OCI-LY7 (cell line): Measurements from ENCODE around the gene DNAL1. TPM values are rescaled to one million over a fixed set of nuclear protein-coding genes. Genes with fewer than 3 reads are reported as not detected.

ENCODE experiments used
- BruUV-seq: library from RNA; stranded (reverse); fragments of 400-500 nt; replicated peaks from 2 replicates; lab custom pipeline; 2021; lab: Mats Ljungman, UMichigan
- CTCF ChIA-PET: fragments of 300-600 bp; sonication (Branson Sonifier 250); formaldehyde crosslinking; loops from one replicate; lab custom pipeline; 2022; ENCODE audit warnings: antibody characterized with exemption; ENCODE audit not compliant: unreplicated experiment; lab: Charles Lee
- POLR2A ChIA-PET: fragments of 300-600 bp; sonication (Branson Sonifier 250); formaldehyde crosslinking; loops from one replicate; lab custom pipeline; 2022; ENCODE audit warnings: antibody characterized with exemption; lab: Charles Lee
- DNase-seq: peaks from one replicate; pipeline ENCODE4 v3.0.0-alpha.2; 2015; ENCODE audit warnings: low spot score
- H2AFZ ChIP-seq: fragments of 200-600 bp; sonication (generic), shearing (Covaris generic); 2 replicates; pipeline ENCODE4 v1.6.1; 2014; ENCODE audit warnings: mild to moderate bottlenecking, antibody characterized with exemption, low read length, moderate library complexity
- H3K27ac ChIP-seq: fragments of 200-600 bp; sonication (generic); 2 replicates; pipeline ENCODE4 v1.5.1; 2014; ENCODE audit warnings: mixed run types, low read depth, mild to moderate bottlenecking, moderate library complexity, low read length, inconsistent platforms; ENCODE audit not compliant: poor library complexity, severe bottlenecking
- H3K36me3 ChIP-seq: fragments of 200-600 bp; sonication (generic); 2 replicates; pipeline ENCODE4 v1.6.1; 2014; ENCODE audit warnings: mild to moderate bottlenecking, antibody characterized with exemption, low read length, moderate library complexity, mixed read lengths; ENCODE audit not compliant: insufficient read depth
- H3K4me1 ChIP-seq: fragments of 200-600 bp; sonication (generic); 2 replicates; pipeline ENCODE4 v1.5.1; 2014; ENCODE audit warnings: mild to moderate bottlenecking, low read length; ENCODE audit not compliant: insufficient read depth, poor library complexity, severe bottlenecking
- H3K4me2 ChIP-seq: fragments of 200-600 bp; sonication (generic); 2 replicates; pipeline ENCODE4 v1.6.1; 2014; ENCODE audit warnings: mild to moderate bottlenecking, low read length
- H3K4me3 ChIP-seq: fragments of 200-600 bp; sonication (generic); 2 replicates; pipeline ENCODE4 v1.5.1; 2014; ENCODE audit warnings: mild to moderate bottlenecking, low read depth, low read length; ENCODE audit not compliant: poor library complexity, severe bottlenecking
- H3K79me2 ChIP-seq: fragments of 200-600 bp; sonication (generic); 2 replicates; pipeline ENCODE4 v1.6.1; 2016; ENCODE audit warnings: low read depth, mild to moderate bottlenecking, low read length, moderate library complexity, mixed read lengths; ENCODE audit not compliant: insufficient read depth
- H3K9me2 ChIP-seq: fragments of 200-600 bp; sonication (generic); 2 replicates; pipeline ENCODE4 v1.6.1; 2016; ENCODE audit warnings: mild to moderate bottlenecking, low read length, mixed read lengths; ENCODE audit not compliant: insufficient read depth
- H3K9me3 ChIP-seq: fragments of 200-600 bp; sonication (generic); 2 replicates; pipeline ENCODE4 v1.6.1; 2014; ENCODE audit warnings: mild to moderate bottlenecking, mixed run types, low read length, mixed read lengths
- H4K20me1 ChIP-seq: fragments of 200-600 bp; sonication (generic); 2 replicates; pipeline ENCODE4 v1.6.1; 2014; ENCODE audit warnings: mild to moderate bottlenecking, antibody characterized with exemption, low read length, moderate library complexity, mixed read lengths; ENCODE audit not compliant: insufficient read depth
- EZH2phosphoT487 ChIP-seq: fragments of 200-600 bp; sonication (generic); IDR thresholded peaks from 2 replicates; pipeline ENCODE4 v1.6.1; 2018; ENCODE audit warnings: low read depth, borderline replicate concordance, mild to moderate bottlenecking, mixed run types, antibody characterized with exemption, low read length, moderate library complexity, mixed read lengths
- intact Hi-C: fragments of 100-400 bp; cut with micrococcal nuclease; formaldehyde crosslinking; loops from one replicate; pipeline ENCODE4 v1.10.0; 2022; ENCODE audit not compliant: unreplicated experiment
- total RNA-seq, 2 experiments: library from RNA; depleted of rRNA in 1 of 2; stranded (reverse); fragments of >200 nt in 1 of 2; shearing (Covaris generic) in 1 of 2; gene quantifications; 2 replicates each; pipeline ENCODE4 v1.2.3, GENCODE V29; 2014 to 2022
- TF ChIP-seq, protein P1 (sequence below): fragments of 200-600 bp; sonication (generic); conservative IDR thresholded peaks from 2 replicates; pipeline ENCODE4 v1.5.1; 2014; ENCODE audit warnings: mild to moderate bottlenecking, antibody characterized with exemption, low read length, moderate library complexity, mixed read lengths

DNAL1 gene
- total RNA-seq, 2 experiments from 2014 or later: 5.6 to 7.5 TPM

DNA sequence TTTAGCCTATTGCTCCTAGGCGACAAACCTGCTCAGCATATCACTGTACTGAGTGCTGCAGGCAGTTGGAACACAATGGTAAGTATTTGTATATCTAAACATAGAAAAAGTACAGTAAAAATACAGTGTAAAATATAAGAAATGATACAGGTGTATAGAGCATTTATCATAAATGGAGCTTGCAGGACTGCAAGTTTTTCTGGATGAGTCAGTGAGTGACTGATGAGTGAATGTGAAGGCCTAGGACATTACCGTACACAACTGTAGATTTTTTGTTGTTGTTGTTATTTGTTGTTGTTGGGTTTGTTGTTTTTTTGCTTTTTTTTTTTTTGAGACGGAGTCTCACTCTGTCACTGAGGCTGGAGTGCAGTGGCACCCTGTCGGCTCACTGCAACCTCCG is 36.0 kb downstream of the DNAL1 start:
- ChIA-PET CTCF (no interaction called here), POLR2A (interaction anchor here (0.7 to 1.5 kb wide), 2 partner anchors 21 to 363 kb away, joined by 3 read pairs; no protein-coding TSS in a partner anchor)
- H3K36me3 ChIP-seq: no peaks in the 10 kb centered on the region
- no peak overlapping the region for H3K4me2 ChIP-seq
- H3K4me1 ChIP-seq: no peaks in the 10 kb centered on the region
- no peaks in the 10 kb centered on the region for H3K9me3 ChIP-seq
- H3K9me2 ChIP-seq: no peaks in the 10 kb centered on the region
- DNase-seq: no peak
- intact Hi-C loops: no loop called here
- BruUV-seq: no TSS peak
- H4K20me1 ChIP-seq: no peaks in the 10 kb centered on the region
- TF ChIP-seq, protein P1, sequence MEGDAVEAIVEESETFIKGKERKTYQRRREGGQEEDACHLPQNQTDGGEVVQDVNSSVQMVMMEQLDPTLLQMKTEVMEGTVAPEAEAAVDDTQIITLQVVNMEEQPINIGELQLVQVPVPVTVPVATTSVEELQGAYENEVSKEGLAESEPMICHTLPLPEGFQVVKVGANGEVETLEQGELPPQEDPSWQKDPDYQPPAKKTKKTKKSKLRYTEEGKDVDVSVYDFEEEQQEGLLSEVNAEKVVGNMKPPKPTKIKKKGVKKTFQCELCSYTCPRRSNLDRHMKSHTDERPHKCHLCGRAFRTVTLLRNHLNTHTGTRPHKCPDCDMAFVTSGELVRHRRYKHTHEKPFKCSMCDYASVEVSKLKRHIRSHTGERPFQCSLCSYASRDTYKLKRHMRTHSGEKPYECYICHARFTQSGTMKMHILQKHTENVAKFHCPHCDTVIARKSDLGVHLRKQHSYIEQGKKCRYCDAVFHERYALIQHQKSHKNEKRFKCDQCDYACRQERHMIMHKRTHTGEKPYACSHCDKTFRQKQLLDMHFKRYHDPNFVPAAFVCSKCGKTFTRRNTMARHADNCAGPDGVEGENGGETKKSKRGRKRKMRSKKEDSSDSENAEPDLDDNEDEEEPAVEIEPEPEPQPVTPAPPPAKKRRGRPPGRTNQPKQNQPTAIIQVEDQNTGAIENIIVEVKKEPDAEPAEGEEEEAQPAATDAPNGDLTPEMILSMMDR: no peak
- TF ChIP-seq EZH2phosphoT487: no peak
- H3K27ac ChIP-seq: no peak overlapping the region
- H3K79me2 ChIP-seq: no peaks in the 10 kb centered on the region
- no peak overlapping the region for H3K4me3 ChIP-seq
- no peak overlapping the region for H2AFZ ChIP-seq

DNA sequence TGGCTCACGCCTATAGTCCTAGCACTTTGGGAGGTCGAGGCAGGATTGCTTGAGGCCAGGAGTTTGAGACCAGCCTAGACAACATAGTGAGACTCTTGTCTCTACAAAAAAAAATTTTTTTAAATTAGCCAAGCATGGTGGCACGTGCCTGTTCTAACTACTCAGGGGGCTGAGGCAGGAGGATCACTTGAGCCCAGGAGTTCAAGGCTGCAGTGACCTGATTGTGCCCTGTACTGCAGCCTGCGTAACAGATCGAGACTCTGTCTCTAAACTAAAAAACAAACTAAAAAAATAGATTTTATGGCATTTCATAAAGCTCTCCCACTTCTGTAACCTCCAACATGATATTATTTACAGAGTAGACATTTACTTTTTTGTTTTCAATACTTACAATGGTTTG is 39.8 kb downstream of the DNAL1 start:
- Histone ChIP-seq H3K36me3 (no peaks in the 10 kb centered on the region), H2AFZ (no peak overlapping the region), H4K20me1 (no peaks in the 10 kb centered on the region), H3K4me1 (no peaks in the 10 kb centered on the region), H3K4me3 (no peak overlapping the region), H3K9me3 (no peaks in the 10 kb centered on the region), H3K9me2 (no peaks in the 10 kb centered on the region), H3K4me2 (no peak overlapping the region), H3K27ac (no peak overlapping the region), H3K79me2 (no peaks in the 10 kb centered on the region)
- BruUV-seq: no TSS peak
- ChIA-PET CTCF (no interaction called here), POLR2A (interaction anchor here (0.6 kb wide), 1 partner anchor 87 kb away, joined by 3 read pairs; no protein-coding TSS in a partner anchor)
- TF ChIP-seq, protein P1: no peak
- no peak for TF ChIP-seq EZH2phosphoT487
- DNase-seq: no peak
- intact Hi-C loops: no loop called here

DNA sequence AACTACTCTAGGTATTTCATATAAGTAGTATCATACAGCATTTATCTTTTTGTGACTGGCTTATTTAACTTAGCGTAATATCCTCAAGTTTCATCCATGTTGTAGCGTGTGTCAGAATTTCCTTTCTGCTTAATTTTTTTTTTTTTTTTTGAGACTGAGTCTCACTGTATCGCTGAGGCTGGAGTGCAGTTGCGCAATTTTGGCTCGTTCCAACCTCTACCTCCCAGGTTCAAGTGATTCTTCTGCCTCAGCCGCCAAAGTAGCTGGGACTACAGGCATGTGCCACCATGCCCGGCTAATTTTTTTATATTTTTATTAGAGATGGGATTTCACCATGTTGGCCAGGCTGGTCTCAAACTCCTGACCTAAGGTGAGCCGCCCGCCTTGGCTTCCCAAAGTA is 40.5 kb downstream of the DNAL1 start:
- Histone ChIP-seq H3K9me2 (no peaks in the 10 kb centered on the region), H3K79me2 (no peaks in the 10 kb centered on the region), H3K4me1 (no peaks in the 10 kb centered on the region), H2AFZ (no peak overlapping the region), H3K9me3 (no peaks in the 10 kb centered on the region), H3K4me3 (no peak overlapping the region), H4K20me1 (no peaks in the 10 kb centered on the region), H3K4me2 (no peak overlapping the region), H3K27ac (no peak overlapping the region), H3K36me3 (no peaks in the 10 kb centered on the region)
- ChIA-PET POLR2A (no interaction called here), CTCF (no interaction called here)
- intact Hi-C loops: no loop called here
- DNase-seq: no peak
- no TSS peak for BruUV-seq
- no peak for TF ChIP-seq EZH2phosphoT487
- TF ChIP-seq, protein P1: no peak
